Endothelial cell of hepatic sinusoid (primary cell): ENCODE results near the gene HSD3B1.
"Not testable (repeated sequence)": the region's sequence is repeated elsewhere in the genome, so short reads cannot be mapped to it uniquely, and the experiment has no call there.

Source experiments
- in situ Hi-C: cut with HindIII; loops from 2 replicates; pipeline ENCODE4 v1.10.0; 2017; ENCODE audit warnings: low sequenced_read_pairs

Gene HSD3B1

DNA sequence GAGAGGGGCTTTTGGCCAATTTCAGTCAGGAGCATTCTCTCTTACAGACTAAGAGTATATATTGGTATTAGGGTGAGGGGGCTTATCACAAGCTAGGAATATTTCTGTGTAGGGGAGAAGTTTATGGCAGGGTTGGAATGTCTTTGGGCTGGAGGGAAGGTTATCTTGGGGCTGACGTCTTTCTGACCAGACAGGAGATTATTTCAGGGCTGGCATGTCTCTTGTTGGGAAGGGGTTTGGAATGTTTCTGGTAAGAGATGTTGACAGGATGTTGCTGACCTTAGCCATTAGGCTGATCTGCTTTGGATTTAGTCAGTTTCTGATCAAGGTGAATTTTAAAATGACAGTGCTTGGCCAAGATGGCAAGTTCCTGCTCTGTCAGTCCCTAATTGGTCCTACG, 17.8 kb upstream of the HSD3B1 start:
- in situ Hi-C loops = no loop called here

DNA sequence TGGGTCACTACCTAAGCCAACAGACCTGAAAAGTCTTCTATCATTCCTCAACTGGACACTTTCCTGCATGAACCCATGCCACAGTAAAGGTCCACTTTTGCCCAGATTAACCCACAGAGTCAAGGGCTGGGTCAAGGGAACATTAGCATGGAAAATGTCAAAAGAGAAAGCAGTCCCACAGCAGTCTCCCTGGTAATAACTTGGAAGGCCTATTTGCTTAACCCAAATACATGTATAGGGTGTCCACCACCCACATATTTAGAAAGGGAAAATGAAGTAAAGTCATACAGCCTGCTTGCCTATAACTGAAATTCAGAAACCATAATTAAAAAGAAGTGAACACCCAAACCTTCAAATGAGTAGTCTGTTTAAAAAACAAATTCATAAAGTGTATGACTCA, 16.1 kb upstream of the HSD3B1 start:
- in situ Hi-C loops = no loop called here

- in situ Hi-C loops = no loop called here
Observed at GRCh38 chr1:119492763-119493162, 14.2 kb upstream of the HSD3B1 start.

- in situ Hi-C loops = no loop called here
Observed at GRCh38 chr1:119504831-119505230, 2.2 kb upstream of the HSD3B1 start.

DNA sequence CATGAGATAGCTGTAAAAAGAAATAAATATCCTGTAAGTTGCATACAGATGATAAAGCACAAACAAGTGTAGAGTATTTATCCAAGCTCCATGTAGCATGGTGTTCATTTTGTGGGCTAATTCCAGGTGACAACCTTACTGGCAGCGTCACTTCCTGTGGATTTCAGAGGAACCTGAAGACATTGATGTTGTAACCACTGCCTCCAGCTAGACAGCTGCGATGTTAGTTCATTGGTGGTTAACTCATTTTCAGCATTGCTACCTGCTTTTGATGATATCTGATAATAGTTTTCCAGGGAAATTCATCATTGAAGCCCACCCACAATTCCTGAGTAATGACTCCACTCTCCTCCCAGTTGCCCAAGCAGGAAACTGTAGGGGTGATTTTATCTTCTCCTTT, 3.0 kb downstream of the HSD3B1 start:
- in situ Hi-C loops = no loop called here

DNA sequence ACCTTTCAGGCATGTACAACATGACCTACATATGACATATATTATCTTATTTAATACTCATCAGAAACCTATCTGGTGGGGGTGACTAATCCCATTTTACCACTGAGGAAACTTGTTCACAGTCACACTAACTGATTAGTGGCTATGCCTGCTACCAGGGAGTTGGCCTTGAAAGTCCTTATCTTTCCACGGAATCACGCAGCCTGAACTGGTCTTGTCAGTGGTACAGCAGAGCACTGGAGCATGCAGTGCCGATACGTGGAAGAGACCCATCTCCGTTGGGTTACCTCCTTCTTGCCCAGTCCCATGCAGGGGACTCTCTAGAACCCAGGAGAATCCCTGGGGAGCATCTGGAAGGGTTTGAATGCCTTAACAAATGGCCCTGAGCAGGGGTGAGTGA, 8.2 kb downstream of the HSD3B1 start:
- in situ Hi-C loops = no loop called here

- in situ Hi-C loops = no loop called here
Observed at GRCh38 chr1:119516247-119516646, 9.2 kb downstream of the HSD3B1 start.

GRCh38 chr1:119516680-119517079, 9.7 kb downstream of the HSD3B1 start:
- in situ Hi-C loops = no loop called here

- in situ Hi-C loops = not testable (repeated sequence)
Observed at GRCh38 chr1:119517667-119518066, 10.7 kb downstream of the HSD3B1 start.

- in situ Hi-C loops = no loop called here
Observed at GRCh38 chr1:119531606-119532323, 24.8 kb downstream of the HSD3B1 start.

- in situ Hi-C loops = no loop called here
Observed at GRCh38 chr1:119532324-119532910, 25.4 kb downstream of the HSD3B1 start.

DNA sequence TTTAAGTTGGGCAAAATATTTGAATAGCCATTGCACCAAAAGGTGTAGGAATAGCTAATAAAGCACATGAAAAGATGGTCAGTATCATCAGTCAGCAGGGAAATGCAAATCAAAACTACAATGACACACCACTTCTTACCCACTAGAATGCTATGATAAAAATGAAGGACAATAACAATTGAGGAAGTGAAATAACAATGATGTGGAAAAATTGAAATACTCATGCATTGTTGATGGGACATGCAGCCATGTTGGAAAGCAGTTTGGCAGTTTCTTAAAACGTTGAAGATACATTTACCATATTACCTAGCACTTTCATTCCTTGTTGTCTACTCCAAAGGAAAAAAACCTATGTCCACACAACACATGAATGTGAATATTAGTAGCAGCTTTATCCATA, 28.4 kb downstream of the HSD3B1 start:
- in situ Hi-C loops = no loop called here

DNA sequence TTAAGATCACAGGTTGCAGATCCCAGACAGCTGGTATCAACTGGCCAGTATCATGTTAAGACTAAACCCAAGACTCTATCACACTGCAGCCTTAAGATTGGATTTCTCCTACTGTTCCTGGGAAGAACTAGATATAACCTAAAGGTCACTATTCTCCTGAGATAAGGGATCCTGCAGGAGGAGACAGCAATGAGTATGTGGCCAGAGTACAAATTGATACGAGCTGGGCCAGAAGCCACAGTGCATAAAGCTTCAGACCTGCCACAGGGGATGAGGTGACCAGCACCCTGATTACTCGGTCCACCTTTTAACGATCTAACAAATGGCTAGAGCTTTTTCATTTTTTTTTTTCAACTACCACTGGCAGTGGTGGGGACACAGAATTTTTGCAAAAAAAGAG, 31.0 kb downstream of the HSD3B1 start:
- in situ Hi-C loops = no loop called here

- in situ Hi-C loops = no loop called here
Observed at GRCh38 chr1:119539636-119540035, 32.6 kb downstream of the HSD3B1 start.

GRCh38 chr1:119541389-119541788, 34.4 kb downstream of the HSD3B1 start:
- in situ Hi-C loops = no loop called here

DNA sequence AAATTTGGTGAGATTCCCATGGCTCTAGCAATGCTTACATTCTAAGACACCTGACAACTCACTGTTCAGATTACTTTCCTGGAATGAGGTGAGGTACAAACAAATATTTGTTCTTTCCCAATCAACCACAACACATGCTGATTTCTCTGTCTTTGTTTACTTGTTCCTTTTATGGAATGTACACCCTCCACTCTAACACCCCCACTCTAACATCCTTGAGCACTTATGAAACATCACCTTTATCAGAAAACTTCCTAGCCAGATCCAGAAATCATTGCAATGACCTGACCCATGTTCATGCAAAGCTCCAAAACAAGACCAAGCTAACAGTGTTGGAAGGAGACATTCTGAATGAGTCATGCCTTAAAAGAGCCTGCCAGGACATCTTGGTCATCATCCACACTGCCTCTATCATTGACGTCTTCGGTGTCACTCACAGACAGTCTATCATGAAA, 35.5 kb downstream of the HSD3B1 start:
- in situ Hi-C loops = no loop called here

- in situ Hi-C loops = no loop called here
Observed at GRCh38 chr1:119544165-119544762, 37.3 kb downstream of the HSD3B1 start.

- in situ Hi-C loops = no loop called here
Observed at GRCh38 chr1:119546641-119547040, 39.6 kb downstream of the HSD3B1 start.

DNA sequence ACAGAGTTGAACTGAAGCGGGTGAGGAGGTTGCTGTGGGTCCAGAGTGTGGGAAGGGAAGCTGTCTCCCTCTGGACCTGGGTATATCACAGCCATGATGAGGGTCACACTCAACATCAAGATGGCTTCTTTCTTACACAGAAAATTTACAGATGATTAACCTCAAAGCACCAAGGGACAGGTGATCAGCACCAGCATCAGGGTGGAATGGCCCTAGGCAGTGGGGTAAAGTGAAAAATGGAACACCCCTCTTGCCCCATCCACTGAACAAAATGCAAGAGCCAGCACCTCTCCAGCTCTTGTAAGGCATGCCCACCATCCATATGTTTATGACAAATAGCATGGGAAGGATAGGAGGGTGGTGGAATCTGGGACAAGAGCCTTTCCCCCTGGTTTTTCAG, 40.3 kb downstream of the HSD3B1 start:
- in situ Hi-C loops = no loop called here

DNA sequence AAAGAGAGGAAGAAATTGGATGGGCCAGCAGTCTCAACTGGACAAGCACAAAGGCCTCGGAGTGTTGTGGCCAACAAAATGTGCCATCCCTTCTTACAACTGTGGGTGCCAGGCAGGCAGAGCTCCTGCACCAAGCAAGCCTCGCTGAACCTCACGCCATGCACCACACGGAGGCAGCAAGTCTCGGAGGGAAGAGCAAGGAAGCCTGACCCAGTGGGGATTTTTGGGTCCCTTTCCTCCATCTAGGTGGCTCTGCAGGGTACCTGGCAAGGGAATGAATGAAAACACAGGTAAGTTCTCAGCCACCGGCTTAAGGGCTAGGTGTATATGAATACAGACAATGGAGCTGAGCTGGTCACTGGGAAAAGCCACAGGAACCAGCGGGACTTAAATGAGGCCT, 40.8 kb downstream of the HSD3B1 start:
- in situ Hi-C loops = no loop called here

DNA sequence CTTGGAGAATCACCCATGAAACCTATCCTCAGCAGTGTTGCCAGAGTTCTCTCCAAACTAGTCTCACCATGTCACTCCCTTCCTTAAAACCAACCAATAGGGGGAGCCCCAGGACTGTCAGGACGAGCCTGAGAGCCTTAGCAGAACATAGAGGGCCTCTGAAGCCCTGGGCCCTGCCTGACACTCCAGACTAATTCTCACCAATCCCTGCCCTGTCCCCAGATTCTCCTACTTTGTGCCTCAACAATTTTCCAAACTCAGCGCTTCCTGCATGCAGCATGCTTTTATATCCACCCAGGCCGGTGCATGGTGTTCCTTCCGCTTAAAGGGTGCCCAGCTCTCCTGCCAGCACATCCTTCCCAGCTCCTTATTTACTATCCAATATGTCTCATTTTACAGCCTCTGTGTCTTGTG, 42.7 kb downstream of the HSD3B1 start:
- in situ Hi-C loops = loop anchor here (25.0 kb wide), 1 partner anchor 213 kb away; the partner anchor contains the start of gene HMGCS2

DNA sequence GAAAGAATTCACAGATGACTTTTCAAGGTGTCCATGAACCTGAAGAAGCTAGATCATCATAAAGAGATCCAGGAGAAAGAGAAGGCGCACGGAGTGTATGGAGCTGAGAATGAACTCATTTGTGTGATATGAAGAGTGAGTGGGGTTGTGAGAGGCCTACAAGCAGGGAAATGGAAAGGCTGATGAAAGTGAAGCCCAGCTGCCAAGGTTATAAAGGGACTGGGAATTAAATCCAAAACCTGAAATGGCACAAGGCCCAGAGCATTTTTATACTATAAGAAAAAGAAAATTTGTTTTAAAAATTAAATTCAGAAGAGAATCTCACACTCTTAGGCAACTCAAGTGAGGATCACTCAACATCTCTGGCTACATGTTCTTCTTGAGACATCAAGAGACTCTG, 43.4 kb downstream of the HSD3B1 start:
- in situ Hi-C loops = loop anchor here (25.0 kb wide), 1 partner anchor 212 kb away; the partner anchor contains the start of gene HMGCS2
